ENCODE measurements around the gene MTMR12.

The MTMR12 gene

DNA sequence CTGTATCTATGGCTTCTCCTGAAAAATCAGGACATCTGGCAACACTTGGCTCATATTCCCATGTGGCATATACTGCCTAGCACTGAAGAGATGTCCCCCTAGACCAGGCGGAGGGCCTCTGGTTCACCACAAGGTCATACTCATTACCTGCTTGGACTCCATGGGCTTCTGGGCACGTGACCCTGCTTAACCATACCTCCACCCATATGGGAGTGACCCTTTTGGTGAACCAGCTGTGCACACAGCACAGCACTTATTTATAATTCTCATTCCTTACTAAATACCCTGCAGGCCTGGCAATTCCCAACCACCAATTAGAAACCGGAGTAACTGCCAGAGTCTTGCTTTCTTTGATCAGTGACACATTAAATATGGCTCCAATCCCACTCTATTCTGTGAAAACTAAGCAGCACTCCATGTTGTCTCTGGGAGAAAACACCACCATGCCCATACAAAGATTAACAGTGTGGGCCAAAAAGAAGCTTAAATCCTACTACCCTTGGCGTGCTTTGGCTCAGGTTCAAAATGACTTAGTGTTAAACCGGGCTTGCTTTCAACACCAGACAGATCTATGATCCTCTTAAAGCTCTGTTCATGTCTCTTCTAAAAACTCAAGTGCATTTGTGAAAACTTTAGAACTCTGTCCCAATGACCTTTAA lies 57.7 kb downstream of the MTMR12 start:
- H3K14ac ChIP-seq (ENCODE audit: low read length): no peak overlapping the region
- no peak overlapping the region for H3K27ac ChIP-seq (replicated peaks; ENCODE audit: low read length)
- no peak overlapping the region for H4K8ac ChIP-seq (ENCODE audit: low read depth, low read length)
- no peak overlapping the region for H3K18ac ChIP-seq (ENCODE audit: low read length)
- H4K91ac ChIP-seq (ENCODE audit: low read depth, low read length, poor library complexity): no peak overlapping the region
- peaks cover under 1 to 11% of the 10 kb centered on the region in 2 donors for H3K4me1 ChIP-seq (ENCODE audit: control insufficient read depth in 2 of 2, insufficient read depth in 1 of 2, low read depth in 1 of 2, low read length in 2 of 2)
- H3K79me1 ChIP-seq (ENCODE audit: low read depth, low read length): no peaks in the 10 kb centered on the region
- no peak overlapping the region for H2BK15ac ChIP-seq (ENCODE audit: low read length)
- peaks cover 13 to 78% of the 10 kb centered on the region in 2 donors for H3K36me3 ChIP-seq (replicated peaks in 1 of 2; ENCODE audit: control insufficient read depth in 2 of 2, insufficient read depth in 2 of 2, low read length in 2 of 2)
- no peak for DNase-seq (ENCODE audit: low spot score)
- H3K23ac ChIP-seq (ENCODE audit: low read depth, low read length, poor library complexity): no peak overlapping the region
- no peak overlapping the region for H2AFZ ChIP-seq (ENCODE audit: low read length)
- H2BK12ac ChIP-seq (ENCODE audit: low read length): no peak overlapping the region
- no peak overlapping the region for H2BK5ac ChIP-seq (ENCODE audit: low read length)
- no peaks in the 10 kb centered on the region for H3K27me3 ChIP-seq (ENCODE audit: control insufficient read depth in 3 of 3, insufficient read depth in 3 of 3, low read depth in 1 of 3, low read length in 3 of 3)
- H3K4me2 ChIP-seq (ENCODE audit: insufficient read depth, low read length, poor library complexity, severe bottlenecking): no peak overlapping the region
- WGBS, 2 donors (ENCODE audit: extremely low coverage in 2 of 2, insufficient read length in 2 of 2, insufficient replicate concordance in 1 of 2): no CpG with 5 or more reads among the region's 5 CpGs
- no peak overlapping the region for H3K4ac ChIP-seq (ENCODE audit: low read length)
- peaks cover 0 to 19% of the 10 kb centered on the region in 2 donors for H3K9me3 ChIP-seq (replicated peaks in 1 of 2; ENCODE audit: control insufficient read depth in 2 of 2, insufficient read depth in 1 of 2, low read depth in 1 of 2, low read length in 2 of 2)
- H3K4me3 ChIP-seq (ENCODE audit: low read length in 2 of 2): no peak overlapping the region
- no peak overlapping the region for H2AK5ac ChIP-seq (ENCODE audit: low read depth, low read length)
- H3K9ac ChIP-seq (ENCODE audit: low read depth, low read length, poor library complexity): no peak overlapping the region
- no peak overlapping the region for H2BK120ac ChIP-seq (ENCODE audit: low read depth, low read length)

DNA sequence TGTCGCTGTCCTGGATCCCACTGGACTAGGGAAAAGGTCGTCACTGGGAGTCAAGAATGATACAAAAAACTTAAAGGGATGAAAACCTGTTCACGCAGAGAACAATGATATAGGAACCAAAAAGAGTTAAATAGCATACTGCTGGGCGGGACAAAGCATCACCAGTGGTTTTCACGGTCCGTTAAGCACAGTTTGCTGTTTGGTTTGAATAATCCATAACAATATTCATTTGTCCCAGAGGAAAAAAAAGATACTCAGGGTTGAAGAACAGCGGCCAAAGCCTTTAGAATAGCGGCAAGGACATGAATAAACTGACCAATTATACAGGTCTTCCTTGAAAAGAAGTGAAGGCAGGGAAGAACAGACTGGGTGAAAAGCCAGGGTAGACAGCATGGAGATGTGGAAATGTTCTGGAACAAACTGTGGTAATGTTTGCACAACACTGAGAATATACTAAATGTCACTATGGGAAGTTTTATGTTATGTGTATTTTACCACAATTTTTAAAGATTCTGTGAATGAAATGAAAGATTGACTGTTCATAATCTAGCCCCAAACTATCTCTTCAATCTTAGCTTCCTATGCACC lies 60.8 kb downstream of the MTMR12 start:
- Histone ChIP-seq H3K27me3 (ENCODE audit: control insufficient read depth in 3 of 3, insufficient read depth in 3 of 3, low read depth in 1 of 3, low read length in 3 of 3) (no peaks in the 10 kb centered on the region), H3K14ac (ENCODE audit: low read length) (no peak overlapping the region), H2BK12ac (ENCODE audit: low read length) (no peak overlapping the region), H3K27ac (replicated peaks; ENCODE audit: low read length) (no peak overlapping the region), H4K91ac (ENCODE audit: low read depth, low read length, poor library complexity) (no peak overlapping the region), H3K18ac (ENCODE audit: low read length) (no peak overlapping the region), H2AFZ (ENCODE audit: low read length) (no peak overlapping the region), H2BK120ac (ENCODE audit: low read depth, low read length) (no peak overlapping the region), H3K23ac (ENCODE audit: low read depth, low read length, poor library complexity) (no peak overlapping the region), H3K79me1 (ENCODE audit: low read depth, low read length) (no peaks in the 10 kb centered on the region), H3K4ac (ENCODE audit: low read length) (no peak overlapping the region), H2BK5ac (ENCODE audit: low read length) (no peak overlapping the region), H3K9ac (ENCODE audit: low read depth, low read length, poor library complexity) (no peak overlapping the region), H3K36me3 (replicated peaks in 1 of 2; ENCODE audit: control insufficient read depth in 2 of 2, insufficient read depth in 2 of 2, low read length in 2 of 2) (peaks cover 18 to 80% of the 10 kb centered on the region in 2 donors), H2BK15ac (ENCODE audit: low read length) (no peak overlapping the region), H3K9me3 (replicated peaks in 1 of 2; ENCODE audit: control insufficient read depth in 2 of 2, insufficient read depth in 1 of 2, low read depth in 1 of 2, low read length in 2 of 2) (peaks cover 0 to 21% of the 10 kb centered on the region in 2 donors), H2AK5ac (ENCODE audit: low read depth, low read length) (no peak overlapping the region), H3K4me2 (ENCODE audit: insufficient read depth, low read length, poor library complexity, severe bottlenecking) (no peak overlapping the region), H3K4me3 (ENCODE audit: low read length in 2 of 2) (no peak overlapping the region), H3K4me1 (ENCODE audit: control insufficient read depth in 2 of 2, insufficient read depth in 1 of 2, low read depth in 1 of 2, low read length in 2 of 2) (peaks cover 0 to 11% of the 10 kb centered on the region in 2 donors), H4K8ac (ENCODE audit: low read depth, low read length) (no peak overlapping the region)
- no peak for DNase-seq (ENCODE audit: low spot score)
- WGBS, 2 donors (ENCODE audit: extremely low coverage in 2 of 2, insufficient read length in 2 of 2, insufficient replicate concordance in 1 of 2): no CpG with 5 or more reads among the region's 8 CpGs

DNA sequence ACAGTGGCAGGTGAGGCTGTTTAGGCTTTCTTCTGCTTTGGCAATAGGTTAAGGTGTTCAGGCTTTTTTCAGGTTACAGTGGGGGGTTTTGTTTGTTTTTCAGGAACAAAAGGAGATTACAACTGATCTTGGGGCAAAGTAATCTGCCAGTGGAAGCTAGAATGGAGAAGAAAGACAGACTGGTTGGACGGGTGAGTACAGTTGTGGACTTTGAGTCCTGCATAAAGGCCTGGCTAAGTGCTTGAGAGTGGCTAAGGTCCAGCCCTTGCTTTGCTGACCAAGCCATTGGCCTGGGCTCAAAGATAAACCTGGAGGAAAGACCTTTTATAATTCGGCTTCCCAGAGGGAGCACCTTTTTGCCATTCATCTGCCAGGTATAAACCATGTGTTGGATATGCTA lies 63.1 kb downstream of the MTMR12 start:
- H2BK5ac ChIP-seq (ENCODE audit: low read length): no peak overlapping the region
- no peaks in the 10 kb centered on the region for H3K79me1 ChIP-seq (ENCODE audit: low read depth, low read length)
- H3K4me2 ChIP-seq (ENCODE audit: insufficient read depth, low read length, poor library complexity, severe bottlenecking): no peak overlapping the region
- no CpG with 5 or more reads among the region's 2 CpGs for WGBS, 2 donors (ENCODE audit: extremely low coverage in 2 of 2, insufficient read length in 2 of 2, insufficient replicate concordance in 1 of 2)
- no peak for DNase-seq (ENCODE audit: low spot score)
- H3K27me3 ChIP-seq (ENCODE audit: control insufficient read depth in 3 of 3, insufficient read depth in 3 of 3, low read depth in 1 of 3, low read length in 3 of 3): no peaks in the 10 kb centered on the region
- H2BK12ac ChIP-seq (ENCODE audit: low read length): no peak overlapping the region
- no peak overlapping the region for H4K8ac ChIP-seq (ENCODE audit: low read depth, low read length)
- no peak overlapping the region for H4K91ac ChIP-seq (ENCODE audit: low read depth, low read length, poor library complexity)
- H3K4me1 ChIP-seq (ENCODE audit: control insufficient read depth in 2 of 2, insufficient read depth in 1 of 2, low read depth in 1 of 2, low read length in 2 of 2): peaks cover 0 to 11% of the 10 kb centered on the region in 2 donors
- H2BK120ac ChIP-seq (ENCODE audit: low read depth, low read length): no peak overlapping the region
- peaks cover 0 to 28% of the 10 kb centered on the region in 2 donors for H3K9me3 ChIP-seq (replicated peaks in 1 of 2; ENCODE audit: control insufficient read depth in 2 of 2, insufficient read depth in 1 of 2, low read depth in 1 of 2, low read length in 2 of 2)
- H3K9ac ChIP-seq (ENCODE audit: low read depth, low read length, poor library complexity): no peak overlapping the region
- H3K36me3 ChIP-seq (replicated peaks in 1 of 2; ENCODE audit: control insufficient read depth in 2 of 2, insufficient read depth in 2 of 2, low read length in 2 of 2): peaks cover 14 to 79% of the 10 kb centered on the region in 2 donors
- H3K27ac ChIP-seq (replicated peaks; ENCODE audit: low read length): no peak overlapping the region
- no peak overlapping the region for H3K4ac ChIP-seq (ENCODE audit: low read length)
- no peak overlapping the region for H3K14ac ChIP-seq (ENCODE audit: low read length)
- H2AK5ac ChIP-seq (ENCODE audit: low read depth, low read length): no peak overlapping the region
- H3K4me3 ChIP-seq (ENCODE audit: low read length in 2 of 2): no peak overlapping the region
- no peak overlapping the region for H2AFZ ChIP-seq (ENCODE audit: low read length)
- H2BK15ac ChIP-seq (ENCODE audit: low read length): no peak overlapping the region
- H3K18ac ChIP-seq (ENCODE audit: low read length): no peak overlapping the region
- no peak overlapping the region for H3K23ac ChIP-seq (ENCODE audit: low read depth, low read length, poor library complexity)

DNA sequence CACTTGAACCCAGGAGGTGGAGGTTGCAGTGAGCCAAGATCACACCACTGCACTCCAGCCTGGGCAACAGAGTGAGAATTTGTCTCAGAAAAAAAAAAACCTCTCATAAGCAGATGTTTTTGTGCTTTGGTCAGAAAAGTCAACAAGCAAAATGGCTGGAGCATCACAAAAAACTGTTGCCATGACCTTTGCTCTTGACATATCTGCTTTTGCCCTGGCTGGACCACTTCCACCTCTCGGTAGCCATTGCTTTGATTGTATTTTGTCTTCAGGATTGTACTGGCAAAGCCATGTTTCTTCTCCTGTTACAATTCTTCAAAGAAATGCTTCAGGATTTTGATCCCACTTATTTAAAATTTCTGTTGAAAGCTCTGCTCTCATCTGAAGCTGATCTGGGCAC lies 67.0 kb downstream of the MTMR12 start:
- peaks cover 13 to 96% of the 10 kb centered on the region in 2 donors for H3K36me3 ChIP-seq (replicated peaks in 1 of 2; ENCODE audit: control insufficient read depth in 2 of 2, insufficient read depth in 2 of 2, low read length in 2 of 2)

More for the DNA sequence above, 67.0 kb downstream of the MTMR12 start:
- no peak overlapping the region for H2BK5ac ChIP-seq (ENCODE audit: low read length)
- H2BK120ac ChIP-seq (ENCODE audit: low read depth, low read length): no peak overlapping the region
- H3K79me1 ChIP-seq (ENCODE audit: low read depth, low read length): no peaks in the 10 kb centered on the region
- H4K91ac ChIP-seq (ENCODE audit: low read depth, low read length, poor library complexity): no peak overlapping the region
- no peak overlapping the region for H3K14ac ChIP-seq (ENCODE audit: low read length)
- peaks cover 0 to 8% of the 10 kb centered on the region in 2 donors for H3K9me3 ChIP-seq (replicated peaks in 1 of 2; ENCODE audit: control insufficient read depth in 2 of 2, insufficient read depth in 1 of 2, low read depth in 1 of 2, low read length in 2 of 2)
- H2BK15ac ChIP-seq (ENCODE audit: low read length): no peak overlapping the region
- WGBS, 2 donors (ENCODE audit: extremely low coverage in 2 of 2, insufficient read length in 2 of 2, insufficient replicate concordance in 1 of 2): no CpG with 5 or more reads among the region's 1 CpG
- no peak overlapping the region for H2AK5ac ChIP-seq (ENCODE audit: low read depth, low read length)
- no peak overlapping the region for H2BK12ac ChIP-seq (ENCODE audit: low read length)
- no peak for DNase-seq (ENCODE audit: low spot score)
- H3K18ac ChIP-seq (ENCODE audit: low read length): no peak overlapping the region
- H3K23ac ChIP-seq (ENCODE audit: low read depth, low read length, poor library complexity): no peak overlapping the region
- no peak overlapping the region for H3K27ac ChIP-seq (replicated peaks; ENCODE audit: low read length)
- H3K4me3 ChIP-seq (ENCODE audit: low read length in 2 of 2): no peak overlapping the region
- H3K9ac ChIP-seq (ENCODE audit: low read depth, low read length, poor library complexity): no peak overlapping the region
- H3K4me2 ChIP-seq (ENCODE audit: insufficient read depth, low read length, poor library complexity, severe bottlenecking): no peak overlapping the region
- H2AFZ ChIP-seq (ENCODE audit: low read length): no peak overlapping the region
- H3K4me1 ChIP-seq (ENCODE audit: control insufficient read depth in 2 of 2, insufficient read depth in 1 of 2, low read depth in 1 of 2, low read length in 2 of 2): no peaks in the 10 kb centered on the region
- H3K27me3 ChIP-seq (ENCODE audit: control insufficient read depth in 3 of 3, insufficient read depth in 3 of 3, low read depth in 1 of 3, low read length in 3 of 3): no peaks in the 10 kb centered on the region
- H3K4ac ChIP-seq (ENCODE audit: low read length): no peak overlapping the region
- H4K8ac ChIP-seq (ENCODE audit: low read depth, low read length): no peak overlapping the region

Data from neuronal stem cell (in vitro differentiated cells).